PC-3 (cell line): ENCODE measurements around the gene VAPB. TPM values are rescaled to one million over a fixed set of nuclear protein-coding genes. Genes with fewer than 3 reads are reported as not detected.

Experiments
- ATAC-seq: fragments of 200-7000 bp; cut with Tn5 transposase; 2 replicates; pipeline ENCODE4 v1.9.1; 2020; ENCODE audit warnings: mild to moderate bottlenecking, moderate library complexity
- BruUV-seq: library from RNA; stranded (reverse); fragments of 400-500 nt; replicated peaks from 2 replicates; lab custom pipeline; 2021; lab: Mats Ljungman, UMichigan
- CTCF ChIA-PET: fragments of 300-600 bp; sonication (Branson Sonifier 250); formaldehyde crosslinking; loops from one replicate; lab custom pipeline; 2022; ENCODE audit warnings: antibody characterized with exemption; lab: Charles Lee
- POLR2A ChIA-PET: fragments of 300-600 bp; sonication (Branson Sonifier 250); formaldehyde crosslinking; loops from one replicate; lab custom pipeline; 2022; ENCODE audit warnings: antibody characterized with exemption; ENCODE audit not compliant: unreplicated experiment; lab: Charles Lee
- DNase-seq: peaks from one replicate; pipeline ENCODE4 v3.0.0-alpha.2; 2015
- H2AFZ ChIP-seq: fragments of 300-600 bp; sonication (generic); 2 replicates; pipeline ENCODE4 v1.6.0; 2016; ENCODE audit warnings: antibody characterized with exemption, low read length
- H3F3A ChIP-seq: fragments of 300-600 bp; sonication (generic); one replicate; pipeline ENCODE4 v1.6.0; 2017; ENCODE audit warnings: antibody characterized with exemption, low read length, control low read depth, mild to moderate bottlenecking; ENCODE audit not compliant: unreplicated experiment
- H3K27ac ChIP-seq: fragments of 300-600 bp; sonication (generic); 2 replicates; pipeline ENCODE4 v1.5.1; 2016; ENCODE audit warnings: mild to moderate bottlenecking, low read length
- H3K27me3 ChIP-seq: fragments of 300-600 bp; sonication (generic); 2 replicates; pipeline ENCODE4 v1.6.1; 2016; ENCODE audit warnings: low read length, mixed read lengths
- H3K36me3 ChIP-seq: fragments of 300-600 bp; sonication (generic); 2 replicates; pipeline ENCODE4 v1.6.1; 2016; ENCODE audit warnings: low read depth, mixed run types, low read length, mixed read lengths
- H3K4me1 ChIP-seq: fragments of 300-600 bp; sonication (generic); 2 replicates; pipeline ENCODE4 v1.5.1; 2016; ENCODE audit warnings: low read length; ENCODE audit not compliant: insufficient read depth
- H3K4me2 ChIP-seq: fragments of 300-600 bp; sonication (generic); 2 replicates; pipeline ENCODE4 v1.6.0; 2016; ENCODE audit warnings: low read length
- H3K4me3 ChIP-seq: fragments of 300-600 bp; sonication (generic); 2 replicates; pipeline ENCODE4 v1.5.1; 2016; ENCODE audit warnings: mild to moderate bottlenecking, low read length, mixed read lengths
- H3K79me2 ChIP-seq: fragments of 300-600 bp; sonication (generic); 2 replicates; pipeline ENCODE4 v1.6.1; 2017; ENCODE audit warnings: low read length, mixed read lengths
- H3K9ac ChIP-seq: fragments of 300-600 bp; sonication (generic); 2 replicates; pipeline ENCODE4 v1.6.0; 2016; ENCODE audit warnings: mild to moderate bottlenecking, low read length
- H3K9me2 ChIP-seq: fragments of 300-600 bp; sonication (generic); replicated peaks from 2 replicates; pipeline ENCODE4 v1.6.1; 2016; ENCODE audit warnings: mixed run types, low read length, mixed read lengths
- H3K9me3 ChIP-seq: fragments of 300-600 bp; sonication (generic); 2 replicates; pipeline ENCODE4 v1.6.1; 2016; ENCODE audit warnings: low read length, mixed read lengths
- H4K20me1 ChIP-seq: fragments of 300-600 bp; sonication (generic); 2 replicates; pipeline ENCODE4 v1.6.1; 2016; ENCODE audit warnings: low read length, mixed read lengths
- CTCF ChIP-seq: fragments of 300-600 bp; sonication (generic); conservative IDR thresholded peaks from 2 replicates; pipeline ENCODE4 v1.5.1; 2017; ENCODE audit warnings: antibody characterized with exemption, low read depth, mild to moderate bottlenecking, low read length
- EZH2 ChIP-seq: fragments of 300-600 bp; sonication (generic); IDR thresholded peaks from one replicate; pipeline ENCODE4 v1.6.1; 2017; ENCODE audit warnings: antibody characterized with exemption, mild to moderate bottlenecking, low read length; ENCODE audit not compliant: unreplicated experiment
- EZH2phosphoT487 ChIP-seq: fragments of 300-600 bp; sonication (generic); IDR thresholded peaks from 2 replicates; pipeline ENCODE4 v1.6.1; 2018; ENCODE audit warnings: mild to moderate bottlenecking, antibody characterized with exemption, low read length, borderline replicate concordance
- intact Hi-C: fragments of 100-400 bp; cut with micrococcal nuclease; formaldehyde crosslinking; loops from 2 replicates; pipeline ENCODE4 v1.9.0; 2023
- total RNA-seq: library from RNA; depleted of rRNA; stranded (reverse); fragments of >200 nt; gene quantifications from 2 replicates; pipeline ENCODE4 v1.2.3, GENCODE V29; 2014

The VAPB gene
- total RNA-seq, 1 experiment from 2014 or later: 16.5 TPM

- no TSS peak for BruUV-seq
- H4K20me1 ChIP-seq: peaks cover 36% of the 10 kb centered on the region; the same call in 1 of the 2 replicates
Observed at GRCh38 chr20:58429303-58429702, 40.3 kb downstream of the VAPB start.

GRCh38 chr20:58431134-58431533 is 42.1 kb downstream of the VAPB start:
- H3K36me3 ChIP-seq: peaks cover 34% of the 10 kb centered on the region; the same call in 1 of the 2 replicates
- ATAC-seq (no peak), DNase-seq (no peak)
- no peak overlapping the region for H3K4me3 ChIP-seq
- H3K9me2 ChIP-seq: no peaks in the 10 kb centered on the region
- ChIA-PET POLR2A (no interaction called here), CTCF (no interaction called here)
- H3F3A ChIP-seq: no peaks in the 10 kb centered on the region
- H3K27me3 ChIP-seq: no peaks in the 10 kb centered on the region
- no peaks in the 10 kb centered on the region for H3K9me3 ChIP-seq
- H3K4me1 ChIP-seq: peaks cover 9% of the 10 kb centered on the region; the same call in 1 of the 2 replicates
- no peak overlapping the region for H3K4me2 ChIP-seq
- TF ChIP-seq EZH2: no peak
- no peak for TF ChIP-seq CTCF
- no peak for TF ChIP-seq EZH2phosphoT487
- peaks cover 34% of the 10 kb centered on the region; the same call in 1 of the 2 replicates for H4K20me1 ChIP-seq
- no peak overlapping the region for H3K9ac ChIP-seq
- H2AFZ ChIP-seq: no peak overlapping the region
- intact Hi-C loops: no loop called here
- no peak overlapping the region for H3K27ac ChIP-seq
- peaks cover 97% of the 10 kb centered on the region for H3K79me2 ChIP-seq
- no TSS peak for BruUV-seq

More at GRCh38 chr20:58429303-58429702, 40.3 kb downstream of the VAPB start:
- Histone ChIP-seq H3K9me3 (no peaks in the 10 kb centered on the region), H3K36me3 (peaks cover 40% of the 10 kb centered on the region; the same call in 1 of the 2 replicates), H3K4me3 (no peak overlapping the region), H3K27ac (no peak overlapping the region), H3K4me1 (peaks cover 9% of the 10 kb centered on the region; the same call in 1 of the 2 replicates), H3K9me2 (no peaks in the 10 kb centered on the region), H3K4me2 (no peak overlapping the region), H3K9ac (no peak overlapping the region), H3F3A (no peaks in the 10 kb centered on the region), H3K27me3 (no peaks in the 10 kb centered on the region), H3K79me2 (peaks cover 97% of the 10 kb centered on the region), H2AFZ (no peak overlapping the region)
- no peak for ATAC-seq
- ChIA-PET POLR2A (no interaction called here), CTCF (interaction anchor here (0.6 kb wide), 1 partner anchor 7 kb away, joined by 3 read pairs; no protein-coding TSS in a partner anchor)
- DNase-seq: no peak
- no peak for TF ChIP-seq EZH2
- TF ChIP-seq CTCF: peak; percentile 36; the same call in 1 of the 2 replicates
- intact Hi-C loops: no loop called here

- H3K4me2 ChIP-seq: no peak overlapping the region
- H4K20me1 ChIP-seq: peaks cover 30% of the 10 kb centered on the region; the same call in 1 of the 2 replicates
- H3K79me2 ChIP-seq: peaks cover 97% of the 10 kb centered on the region
- H3K9ac ChIP-seq: no peak overlapping the region
- peaks cover 26% of the 10 kb centered on the region; the same call in 1 of the 2 replicates for H3K36me3 ChIP-seq
- no peak overlapping the region for H3K27ac ChIP-seq
- ChIA-PET CTCF (no interaction called here), POLR2A (interaction anchor here (0.6 kb wide), 1 partner anchor 41 kb away, joined by 9 read pairs; no protein-coding TSS in a partner anchor)
- ATAC-seq (no peak), DNase-seq (no peak)
- BruUV-seq: no TSS peak
- intact Hi-C loops: no loop called here
- H3K27me3 ChIP-seq: no peaks in the 10 kb centered on the region
- H2AFZ ChIP-seq: no peak overlapping the region
- no peaks in the 10 kb centered on the region for H3K9me2 ChIP-seq
- H3F3A ChIP-seq: no peaks in the 10 kb centered on the region
- no peaks in the 10 kb centered on the region for H3K9me3 ChIP-seq
- H3K4me1 ChIP-seq: peaks cover 9% of the 10 kb centered on the region; the same call in 1 of the 2 replicates
- no peak overlapping the region for H3K4me3 ChIP-seq
- TF ChIP-seq CTCF (no peak), EZH2phosphoT487 (no peak), EZH2 (no peak)
Observed at GRCh38 chr20:58432186-58432954, 43.3 kb downstream of the VAPB start.
